GM12865 (cell line): Measurements from ENCODE around the gene ADAM12.
A peak's percentile ranks its signal among the peaks of the same experiment; 100 is the strongest.

ENCODE experiments used
- DNase-seq: peaks from one replicate; pipeline ENCODE4 v3.0.0; 2010; ENCODE audit warnings: low read depth
- H3K4me3 ChIP-seq: 2 replicates; pipeline ENCODE4 v1.5.1; 2011; ENCODE audit warnings: mild to moderate bottlenecking, low read depth, low read length, control low read depth
- CTCF ChIP-seq: IDR thresholded peaks from 2 replicates; pipeline ENCODE4 v1.5.1; 2011; ENCODE audit warnings: low read length, control low read depth, low read depth, inconsistent platforms; ENCODE audit not compliant: insufficient read depth; ENCODE audit errors: missing control alignments

Gene ADAM12

GRCh38 chr10:126016882-126017281 is 371.4 kb downstream of the ADAM12 start:
- DNase-seq, result no peak
- TF ChIP-seq CTCF, result no peak
- H3K4me3 ChIP-seq, result no peak overlapping the region

- no peak for TF ChIP-seq CTCF
- no peak for DNase-seq
- no peak overlapping the region for H3K4me3 ChIP-seq
Observed at GRCh38 chr10:126016156-126016805, 372.0 kb downstream of the ADAM12 start.

- TF ChIP-seq CTCF, result no peak
- no peak overlapping the region for H3K4me3 ChIP-seq
- DNase-seq, result no peak
Observed at GRCh38 chr10:126015413-126015812, 372.9 kb downstream of the ADAM12 start.

- H3K4me3 ChIP-seq, result no peak overlapping the region
- TF ChIP-seq CTCF, result no peak
- DNase-seq, result no peak
Observed at GRCh38 chr10:126014309-126014708, 374.0 kb downstream of the ADAM12 start.

- no peak overlapping the region for H3K4me3 ChIP-seq
- peak; percentile 18 for DNase-seq
- peak; percentile 2 for TF ChIP-seq CTCF
Observed at GRCh38 chr10:126013489-126014281, 374.6 kb downstream of the ADAM12 start.

- no peak for TF ChIP-seq CTCF
- no peak overlapping the region for H3K4me3 ChIP-seq
- no peak for DNase-seq
Observed at GRCh38 chr10:126012485-126012884, 375.8 kb downstream of the ADAM12 start.
